MM.1S (cell line): ENCODE data around the gene LRCH4.
A peak's percentile ranks its signal among the peaks of the same experiment; 100 is the strongest.

Source experiments
- DNase-seq: peaks from one replicate; pipeline ENCODE4 v3.0.0-alpha.2; 2015
- H2AFZ ChIP-seq: fragments of 300-600 bp; sonication (generic); 2 replicates; pipeline ENCODE4 v1.6.0; 2016; ENCODE audit warnings: antibody characterized with exemption, low read length
- H3F3A ChIP-seq: fragments of 300-600 bp; sonication (generic); 2 replicates; pipeline ENCODE4 v1.6.1; 2016; ENCODE audit warnings: mild to moderate bottlenecking, antibody characterized with exemption, low read length, moderate library complexity, mixed read lengths; ENCODE audit not compliant: insufficient read depth
- H3K27ac ChIP-seq: fragments of 300-600 bp; sonication (generic); 2 replicates; pipeline ENCODE4 v1.5.1; 2016; ENCODE audit warnings: mild to moderate bottlenecking, low read length
- H3K27me3 ChIP-seq: fragments of 300-600 bp; sonication (generic); replicated peaks from 2 replicates; pipeline ENCODE4 v1.6.0; 2016; ENCODE audit warnings: low read length; ENCODE audit not compliant: insufficient read depth
- H3K36me3 ChIP-seq: fragments of 300-600 bp; sonication (generic); replicated peaks from 2 replicates; pipeline ENCODE4 v1.6.1; 2016; ENCODE audit warnings: mild to moderate bottlenecking, low read length, mixed read lengths; ENCODE audit not compliant: insufficient read depth
- H3K4me1 ChIP-seq: fragments of 300-600 bp; sonication (generic); 2 replicates; pipeline ENCODE4 v1.6.1; 2016; ENCODE audit warnings: low read length, mixed read lengths
- H3K4me2 ChIP-seq: fragments of 300-600 bp; sonication (generic); 2 replicates; pipeline ENCODE4 v1.6.0; 2016; ENCODE audit warnings: low read depth, low read length
- H3K4me3 ChIP-seq: fragments of 300-600 bp; sonication (generic); 2 replicates; pipeline ENCODE4 v1.5.1; 2016; ENCODE audit warnings: low read length, mixed read lengths
- H3K79me2 ChIP-seq: fragments of 300-600 bp; sonication (generic); 2 replicates; pipeline ENCODE4 v1.6.1; 2016; ENCODE audit warnings: mixed run types, low read length, mixed read lengths
- H3K9ac ChIP-seq: fragments of 300-600 bp; sonication (generic); 2 replicates; pipeline ENCODE4 v1.6.1; 2016; ENCODE audit warnings: low read length, mixed read lengths
- H3K9me2 ChIP-seq: fragments of 300-600 bp; sonication (generic); replicated peaks from 2 replicates; pipeline ENCODE4 v1.6.1; 2016; ENCODE audit warnings: mild to moderate bottlenecking, low read length, mixed read lengths; ENCODE audit not compliant: insufficient read depth
- H3K9me3 ChIP-seq: fragments of 300-600 bp; sonication (generic); replicated peaks from 2 replicates; pipeline ENCODE4 v1.6.1; 2016; ENCODE audit warnings: mild to moderate bottlenecking, low read length, mixed read lengths; ENCODE audit not compliant: insufficient read depth
- H4K20me1 ChIP-seq: fragments of 300-600 bp; sonication (generic); 2 replicates; pipeline ENCODE4 v1.6.1; 2016; ENCODE audit warnings: mild to moderate bottlenecking, low read length, moderate library complexity, mixed read lengths; ENCODE audit not compliant: insufficient read depth
- EZH2 ChIP-seq: fragments of 300-600 bp; sonication (generic); optimal IDR thresholded peaks from 2 replicates; pipeline ENCODE3; 2017; ENCODE audit warnings: low read depth, mild to moderate bottlenecking, antibody characterized with exemption, low read length, mixed read lengths
- EZH2phosphoT487 ChIP-seq: fragments of 300-600 bp; sonication (generic); IDR thresholded peaks from 2 replicates; pipeline ENCODE4 v1.6.1; 2018; ENCODE audit warnings: antibody characterized with exemption, low read length
- TF ChIP-seq, protein P1 (sequence below): fragments of 300-600 bp; sonication (generic); IDR thresholded peaks from 2 replicates; pipeline ENCODE4 v1.5.1; 2016; ENCODE audit warnings: antibody characterized with exemption, low read length, mixed read lengths

Gene LRCH4

DNA sequence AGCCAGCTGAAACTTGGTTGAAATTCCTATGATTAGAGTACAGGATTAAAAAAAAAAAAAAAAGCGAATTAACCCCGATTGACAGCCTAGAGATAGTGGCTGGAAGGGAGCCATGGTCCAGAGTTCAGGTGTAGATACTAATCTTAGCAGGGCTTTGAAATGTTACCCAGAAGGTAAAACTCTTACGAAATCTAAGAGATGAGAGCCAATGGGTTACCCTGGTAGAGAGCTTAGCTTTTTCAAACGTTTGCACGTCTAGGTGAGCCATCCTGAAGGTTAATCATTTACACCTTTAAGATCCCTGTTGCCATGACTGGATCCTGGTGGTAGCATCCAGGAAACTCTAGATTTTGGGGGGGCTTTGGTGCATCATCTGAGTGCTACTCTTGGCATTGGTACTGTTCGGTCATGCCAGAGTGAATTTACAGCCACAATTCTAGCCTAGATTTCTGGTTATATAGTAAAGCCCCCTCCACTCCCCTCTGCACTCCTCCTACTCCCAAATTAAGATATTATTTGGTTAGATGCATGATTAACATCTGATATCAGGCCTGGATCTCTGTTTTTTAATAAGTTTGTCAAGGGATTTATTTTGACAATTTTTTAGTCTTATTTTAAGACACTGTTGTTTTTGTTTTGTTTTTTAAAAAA lies 45.7 kb downstream of the LRCH4 start:
- H4K20me1 ChIP-seq, result no peaks in the 10 kb centered on the region
- no peaks in the 10 kb centered on the region for H3K9me2 ChIP-seq
- peak overlapping the region; percentile 77 for H3K4me3 ChIP-seq
- no peak overlapping the region; the same call in 1 of the 2 replicates for H2AFZ ChIP-seq
- no peak for DNase-seq
- peaks cover 4% of the 10 kb centered on the region; the same call in 1 of the 2 replicates for H3K4me1 ChIP-seq
- H3K36me3 ChIP-seq, result no peaks in the 10 kb centered on the region
- peak overlapping the region; percentile 80 for H3K4me2 ChIP-seq
- H3K9me3 ChIP-seq, result no peaks in the 10 kb centered on the region
- TF ChIP-seq EZH2, result no peak
- no peak for TF ChIP-seq EZH2phosphoT487
- TF ChIP-seq, protein P1, sequence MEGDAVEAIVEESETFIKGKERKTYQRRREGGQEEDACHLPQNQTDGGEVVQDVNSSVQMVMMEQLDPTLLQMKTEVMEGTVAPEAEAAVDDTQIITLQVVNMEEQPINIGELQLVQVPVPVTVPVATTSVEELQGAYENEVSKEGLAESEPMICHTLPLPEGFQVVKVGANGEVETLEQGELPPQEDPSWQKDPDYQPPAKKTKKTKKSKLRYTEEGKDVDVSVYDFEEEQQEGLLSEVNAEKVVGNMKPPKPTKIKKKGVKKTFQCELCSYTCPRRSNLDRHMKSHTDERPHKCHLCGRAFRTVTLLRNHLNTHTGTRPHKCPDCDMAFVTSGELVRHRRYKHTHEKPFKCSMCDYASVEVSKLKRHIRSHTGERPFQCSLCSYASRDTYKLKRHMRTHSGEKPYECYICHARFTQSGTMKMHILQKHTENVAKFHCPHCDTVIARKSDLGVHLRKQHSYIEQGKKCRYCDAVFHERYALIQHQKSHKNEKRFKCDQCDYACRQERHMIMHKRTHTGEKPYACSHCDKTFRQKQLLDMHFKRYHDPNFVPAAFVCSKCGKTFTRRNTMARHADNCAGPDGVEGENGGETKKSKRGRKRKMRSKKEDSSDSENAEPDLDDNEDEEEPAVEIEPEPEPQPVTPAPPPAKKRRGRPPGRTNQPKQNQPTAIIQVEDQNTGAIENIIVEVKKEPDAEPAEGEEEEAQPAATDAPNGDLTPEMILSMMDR, result no peak
- H3K27ac ChIP-seq, result no peak overlapping the region
- no peaks in the 10 kb centered on the region for H3K27me3 ChIP-seq
- peaks cover 5% of the 10 kb centered on the region for H3F3A ChIP-seq
- 0 out of 2 replicates have a peak, but pooled peaks cover 5% of the 10 kb centered on the region for H3K79me2 ChIP-seq
- H3K9ac ChIP-seq, result peak overlapping the region; percentile 32; the same call in 1 of the 2 replicates

DNA sequence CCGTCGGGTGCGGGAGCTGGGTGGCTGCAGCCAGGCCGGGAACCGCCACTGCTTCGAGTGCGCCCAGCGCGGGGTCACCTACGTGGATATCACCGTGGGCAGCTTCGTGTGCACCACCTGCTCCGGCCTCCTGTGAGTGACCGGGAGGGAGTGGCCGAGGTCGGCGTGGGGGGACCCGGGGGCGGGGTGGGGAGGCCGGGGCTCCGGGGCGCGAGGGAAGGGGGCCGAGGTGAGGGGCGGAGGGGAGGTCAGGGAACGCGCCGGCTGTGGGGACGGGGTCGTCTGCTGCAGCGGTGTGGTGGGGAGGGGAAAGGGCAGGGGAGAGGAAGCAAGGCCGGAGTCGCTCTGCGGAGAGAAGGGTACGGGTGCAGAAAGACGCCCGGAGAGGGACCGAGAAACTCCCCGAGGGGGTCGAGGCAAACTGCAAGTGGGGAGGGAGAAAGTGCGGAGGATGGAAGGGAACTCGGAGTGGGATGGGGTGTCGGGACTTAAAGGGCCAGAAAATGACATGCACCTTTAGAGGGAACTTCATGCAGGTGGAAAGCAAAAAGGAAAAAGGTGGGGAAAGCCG lies 46.4 kb downstream of the LRCH4 start:
- no peaks in the 10 kb centered on the region for H3K9me3 ChIP-seq
- H3K36me3 ChIP-seq, result no peaks in the 10 kb centered on the region
- peaks cover 4% of the 10 kb centered on the region; the same call in 1 of the 2 replicates for H3K4me1 ChIP-seq
- no peaks in the 10 kb centered on the region for H4K20me1 ChIP-seq
- H3K9me2 ChIP-seq, result no peaks in the 10 kb centered on the region
- peak overlapping the region; percentile 55; the same call in 1 of the 2 replicates for H3K9ac ChIP-seq
- peak overlapping the region; percentile 77 for H3K4me3 ChIP-seq
- H3F3A ChIP-seq, result peaks cover 5% of the 10 kb centered on the region
- H3K27me3 ChIP-seq, result no peaks in the 10 kb centered on the region
- TF ChIP-seq, protein P1, result no peak
- TF ChIP-seq EZH2 (no peak), EZH2phosphoT487 (no peak)
- no peak overlapping the region for H3K27ac ChIP-seq
- H2AFZ ChIP-seq, result peak overlapping the region; percentile 84
- DNase-seq, result no peak
- peak overlapping the region; percentile 80 for H3K4me2 ChIP-seq
- H3K79me2 ChIP-seq, result 0 out of 2 replicates have a peak, but pooled peaks cover 5% of the 10 kb centered on the region

DNA sequence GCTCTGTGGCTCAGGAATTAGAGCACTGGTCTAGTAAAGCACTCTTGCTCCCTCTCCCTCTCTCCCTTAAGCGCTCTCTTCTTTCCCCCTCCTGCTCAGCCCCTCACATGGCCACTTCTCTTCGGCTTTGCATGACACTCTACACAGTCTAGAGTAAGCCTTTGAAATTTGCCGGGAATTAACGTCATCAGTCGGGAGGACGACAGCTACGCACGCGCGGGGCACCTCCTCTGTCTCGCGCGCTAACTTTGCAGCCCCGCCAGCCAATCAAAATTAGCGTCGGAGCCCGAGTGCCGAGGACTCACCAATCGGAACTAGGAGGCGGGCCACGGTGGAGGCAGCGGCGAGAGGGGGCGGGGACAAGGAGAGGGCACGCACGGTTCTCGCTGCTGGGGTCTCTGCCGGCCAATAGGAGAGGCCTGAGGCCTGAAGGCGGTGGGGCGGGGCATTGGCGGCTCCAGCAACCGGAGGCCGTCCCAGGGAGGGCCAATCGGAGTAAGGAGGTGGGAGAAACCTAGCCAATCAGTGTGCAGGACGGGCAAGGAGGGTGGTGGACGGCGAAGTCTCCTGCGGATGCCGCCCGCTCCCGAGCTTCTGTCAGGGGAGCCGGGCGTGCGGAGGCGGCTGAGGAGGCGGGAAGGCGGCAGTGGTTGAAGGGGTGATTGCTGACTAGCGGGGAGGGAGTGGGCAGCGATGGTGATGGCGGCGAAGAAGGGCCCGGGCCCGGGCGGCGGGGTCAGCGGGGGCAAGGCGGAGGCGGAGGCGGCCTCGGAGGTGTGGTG lies 47.1 kb downstream of the LRCH4 start, which contains the start of gene AGFG2:
Gene AGFG2, plus strand, starts transcription at position 550 of the 782 bp plus-strand sequence. Its CDS starts 144 bp downstream, at position 694.
- Histone ChIP-seq H3K36me3 (no peaks in the 10 kb centered on the region), H3K9me3 (no peaks in the 10 kb centered on the region), H2AFZ (peak within 1 kb of the TSS; percentile 95), H3K9ac (peak within 1 kb of the TSS; percentile 55), H4K20me1 (no peaks in the 10 kb centered on the region), H3K27ac (peak within 1 kb of the TSS; percentile 46; the same call in 1 of the 2 replicates), H3K4me2 (peak within 1 kb of the TSS; percentile 97), H3K27me3 (no peaks in the 10 kb centered on the region), H3K4me3 (peak within 1 kb of the TSS; percentile 80), H3K4me1 (peaks cover 4% of the 10 kb centered on the region; the same call in 1 of the 2 replicates), H3K9me2 (no peaks in the 10 kb centered on the region), H3F3A (peaks cover 5% of the 10 kb centered on the region), H3K79me2 (0 out of 2 replicates have a peak, but pooled peaks cover 5% of the 10 kb centered on the region)
- peak; percentile 100 for DNase-seq
- TF ChIP-seq EZH2 (no peak), EZH2phosphoT487 (no peak)
- TF ChIP-seq, protein P1, result no peak
